Stimulated activated CD4-positive, alpha-beta T cell treated with anti-CD3 and anti-CD28 coated beads, Interleukin-4, amount 100 ng/mL, for 4 hours (primary cell): ENCODE results near the gene PUS1.
"Not testable (repeated sequence)": the region's sequence is repeated elsewhere in the genome, so short reads cannot be mapped to it uniquely, and the experiment has no call there.

Experiments used
- DNase-seq, 2 experiments: peaks; one replicate each; pipeline ENCODE4 v3.0.0-alpha.2; 2020

The PUS1 gene

GRCh38 chr12:131928711-131929580 lies at the start of gene PUS1:
Gene PUS1 (plus strand): TSS chr12:131929276. CDS start chr12:131929723, 447 bp downstream.
- peak; percentile 90 to 93 for DNase-seq

GRCh38 chr12:131882804-131883520 lies 46.1 kb upstream of the PUS1 start:
- DNase-seq = no peak

- DNase-seq = no peak
These were observed 45.6 kb upstream of the PUS1 start for GRCh38 chr12:131883521-131883900.

DNA sequence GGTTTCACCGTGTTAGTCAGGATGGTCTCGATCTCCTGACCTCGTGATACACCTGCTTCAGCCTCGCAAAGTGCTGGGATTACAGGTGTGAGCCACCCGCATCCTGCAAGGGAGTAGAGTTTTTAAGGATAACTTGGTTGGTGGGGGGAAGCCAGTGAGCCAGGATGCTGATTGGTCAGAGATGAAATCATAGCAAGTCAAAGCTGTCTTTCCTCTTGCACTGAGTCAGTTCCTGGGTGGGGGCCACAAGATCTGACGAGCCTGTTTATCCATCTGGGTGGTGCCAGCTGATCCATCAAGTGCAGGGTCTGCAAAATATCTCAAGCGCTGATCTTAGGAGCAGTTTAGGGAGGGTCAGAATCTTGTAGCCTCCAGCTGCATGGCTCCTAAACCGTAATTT lies 44.0 kb upstream of the PUS1 start:
- not testable (repeated sequence) for DNase-seq

- DNase-seq = no peak
These were observed 43.5 kb upstream of the PUS1 start for GRCh38 chr12:131885543-131886057.

GRCh38 chr12:131891722-131892121 lies 37.4 kb upstream of the PUS1 start:
- not testable (repeated sequence) for DNase-seq

GRCh38 chr12:131892711-131893604 lies 36.1 kb upstream of the PUS1 start:
- no peak for DNase-seq

DNA sequence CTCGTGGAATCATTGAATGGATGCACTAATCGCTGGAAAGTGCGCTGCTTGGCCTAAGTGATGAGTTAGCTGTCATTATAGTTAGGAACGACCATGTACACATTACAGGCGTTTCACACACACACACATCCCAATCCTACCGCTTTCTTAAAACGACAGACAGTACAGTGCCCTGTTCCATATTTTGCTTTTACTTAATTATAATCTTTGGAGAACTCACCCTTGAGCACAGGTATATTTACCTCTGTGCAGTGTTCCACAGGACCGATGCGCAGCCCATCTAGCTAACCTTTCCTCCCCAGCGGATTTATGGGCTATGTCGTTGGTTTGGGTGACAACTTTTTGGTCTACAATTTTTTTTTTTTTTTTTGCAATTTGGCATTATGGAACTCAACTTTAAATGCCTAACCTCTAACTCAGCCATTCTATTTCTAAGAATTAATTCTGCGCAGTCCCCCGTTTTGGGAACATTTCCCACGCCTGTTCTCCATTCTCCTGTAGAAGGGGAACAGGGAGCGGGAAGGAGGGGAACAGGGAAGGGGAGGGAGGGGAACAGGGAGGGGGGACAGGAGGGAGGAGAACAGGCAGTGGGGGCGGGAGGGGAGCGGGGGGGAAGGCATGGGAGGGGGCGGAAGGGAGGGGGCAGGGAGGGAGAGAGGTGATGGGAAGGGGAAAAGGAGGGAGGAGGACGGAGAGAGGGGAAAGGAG lies 35.3 kb upstream of the PUS1 start:
- DNase-seq = no peak

- DNase-seq = peak; percentile 90 to 96
These were observed 34.7 kb upstream of the PUS1 start, which contains the start of gene ULK1 for GRCh38 chr12:131894313-131894860. Gene ULK1 (plus strand): TSS chr12:131894622. CDS start chr12:131895002, 380 bp downstream.

DNA sequence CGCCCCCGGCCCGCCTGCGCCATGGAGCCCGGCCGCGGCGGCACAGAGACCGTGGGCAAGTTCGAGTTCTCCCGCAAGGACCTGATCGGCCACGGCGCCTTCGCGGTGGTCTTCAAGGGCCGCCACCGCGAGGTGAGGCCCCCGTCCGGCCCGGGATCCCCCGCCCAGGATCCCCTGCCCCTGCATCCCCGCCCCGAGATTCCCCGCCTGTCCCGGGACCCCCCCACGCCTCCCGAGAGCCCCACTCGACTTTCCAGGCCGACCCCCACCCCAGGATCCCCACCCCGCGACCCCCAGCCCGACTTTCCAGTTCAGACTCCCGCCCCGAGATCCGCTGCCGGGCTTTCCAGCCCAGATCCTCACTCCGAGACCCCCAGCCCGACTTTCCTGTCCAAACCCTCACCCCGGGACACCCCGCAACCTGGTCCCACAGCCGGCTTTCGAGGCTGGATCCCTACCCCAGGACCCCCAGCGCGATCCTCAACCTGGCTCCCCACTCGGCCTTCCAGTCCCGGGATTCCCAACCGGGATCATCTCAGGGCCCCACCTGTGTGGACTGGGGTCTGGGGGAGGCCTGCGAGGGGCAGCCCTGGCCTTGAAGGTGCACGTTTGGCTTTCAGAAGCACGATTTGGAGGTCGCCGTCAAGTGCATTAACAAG lies 34.0 kb upstream of the PUS1 start:
- DNase-seq = no peak

DNA sequence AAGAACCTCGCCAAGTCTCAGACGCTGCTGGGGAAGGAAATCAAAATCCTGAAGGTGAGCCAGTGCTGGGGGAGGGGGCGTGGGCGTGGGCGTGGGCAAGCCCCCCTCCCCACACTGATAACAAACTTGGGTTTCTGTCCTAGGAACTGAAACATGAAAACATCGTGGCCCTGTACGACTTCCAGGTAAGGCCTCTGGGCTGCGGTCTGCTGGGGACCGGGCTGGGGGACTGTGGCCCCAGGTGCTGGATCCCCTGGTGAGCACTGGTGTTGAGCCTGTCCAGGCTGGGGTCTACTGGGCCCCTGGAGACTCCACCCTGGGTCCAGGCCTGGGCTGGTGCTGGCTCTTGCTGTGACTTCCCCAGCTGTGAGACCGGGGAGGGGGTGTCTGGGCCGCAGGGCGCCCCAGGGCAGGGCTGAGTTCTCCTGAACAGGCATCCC lies 33.4 kb upstream of the PUS1 start:
- peak; percentile 14 to 28 for DNase-seq

- DNase-seq = peak; percentile 42 to 65
These were observed 32.8 kb upstream of the PUS1 start for GRCh38 chr12:131896080-131896810.

GRCh38 chr12:131896811-131897270 lies 32.2 kb upstream of the PUS1 start:
- no peak for DNase-seq

DNA sequence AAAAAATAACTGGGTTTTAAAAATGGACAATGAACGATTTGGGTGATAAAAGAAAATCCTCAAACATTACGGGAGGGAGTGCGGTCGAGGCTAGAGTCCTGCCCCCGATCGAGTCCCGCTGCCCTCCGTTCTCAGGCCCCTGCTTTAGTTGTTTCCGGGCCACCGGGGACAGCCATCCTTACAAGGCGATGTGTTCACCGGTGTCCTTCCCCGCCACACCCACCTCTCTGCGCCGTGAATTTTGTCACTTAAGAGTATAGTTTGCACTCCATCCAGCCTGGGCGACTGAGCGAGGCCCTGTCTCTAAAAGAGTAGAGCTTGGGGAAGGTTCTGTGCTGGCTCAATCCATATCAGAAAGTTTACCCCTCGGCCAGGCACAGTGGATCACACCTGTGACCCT lies 31.8 kb upstream of the PUS1 start:
- DNase-seq = no peak

DNA sequence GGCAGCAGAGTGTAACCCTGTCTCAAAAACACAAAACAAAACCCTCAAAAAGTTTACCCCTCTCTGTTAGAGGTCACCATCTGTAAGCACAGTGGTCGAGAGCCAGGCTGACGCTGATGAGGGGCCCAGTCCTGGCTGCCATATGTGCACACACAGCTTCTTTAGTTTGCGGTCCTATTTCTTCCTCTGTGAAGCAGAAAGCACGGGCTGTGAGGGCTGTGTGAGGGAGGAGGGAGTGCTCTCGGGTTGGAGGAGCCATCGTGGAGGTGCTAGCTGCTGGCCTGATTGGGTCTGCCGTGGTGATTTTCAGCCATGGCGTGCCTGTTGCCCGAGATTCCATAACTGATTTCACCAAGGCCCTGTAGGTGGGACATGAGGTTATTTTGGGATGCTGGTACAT lies 31.2 kb upstream of the PUS1 start:
- DNase-seq = no peak

DNA sequence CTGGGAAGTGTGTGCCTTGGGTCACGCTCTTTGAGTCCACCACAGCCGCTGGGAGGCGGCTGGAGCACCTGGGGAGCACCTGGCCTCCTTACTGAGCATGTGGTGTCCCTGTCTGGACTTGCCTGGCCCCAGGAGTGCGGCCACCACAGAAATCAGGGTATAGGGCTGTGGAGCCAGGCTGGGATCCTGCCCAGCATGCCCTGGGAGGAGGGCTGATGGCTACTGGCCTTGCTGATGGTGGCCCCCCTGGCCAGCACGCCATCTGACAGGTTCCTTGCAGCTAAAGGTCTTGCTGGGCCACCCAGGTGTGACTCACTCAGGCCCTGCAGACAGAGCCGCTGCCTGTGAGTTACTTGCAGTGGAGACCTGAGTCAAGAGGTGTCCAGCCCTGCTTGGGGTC lies 28.7 kb upstream of the PUS1 start:
- DNase-seq = no peak

DNA sequence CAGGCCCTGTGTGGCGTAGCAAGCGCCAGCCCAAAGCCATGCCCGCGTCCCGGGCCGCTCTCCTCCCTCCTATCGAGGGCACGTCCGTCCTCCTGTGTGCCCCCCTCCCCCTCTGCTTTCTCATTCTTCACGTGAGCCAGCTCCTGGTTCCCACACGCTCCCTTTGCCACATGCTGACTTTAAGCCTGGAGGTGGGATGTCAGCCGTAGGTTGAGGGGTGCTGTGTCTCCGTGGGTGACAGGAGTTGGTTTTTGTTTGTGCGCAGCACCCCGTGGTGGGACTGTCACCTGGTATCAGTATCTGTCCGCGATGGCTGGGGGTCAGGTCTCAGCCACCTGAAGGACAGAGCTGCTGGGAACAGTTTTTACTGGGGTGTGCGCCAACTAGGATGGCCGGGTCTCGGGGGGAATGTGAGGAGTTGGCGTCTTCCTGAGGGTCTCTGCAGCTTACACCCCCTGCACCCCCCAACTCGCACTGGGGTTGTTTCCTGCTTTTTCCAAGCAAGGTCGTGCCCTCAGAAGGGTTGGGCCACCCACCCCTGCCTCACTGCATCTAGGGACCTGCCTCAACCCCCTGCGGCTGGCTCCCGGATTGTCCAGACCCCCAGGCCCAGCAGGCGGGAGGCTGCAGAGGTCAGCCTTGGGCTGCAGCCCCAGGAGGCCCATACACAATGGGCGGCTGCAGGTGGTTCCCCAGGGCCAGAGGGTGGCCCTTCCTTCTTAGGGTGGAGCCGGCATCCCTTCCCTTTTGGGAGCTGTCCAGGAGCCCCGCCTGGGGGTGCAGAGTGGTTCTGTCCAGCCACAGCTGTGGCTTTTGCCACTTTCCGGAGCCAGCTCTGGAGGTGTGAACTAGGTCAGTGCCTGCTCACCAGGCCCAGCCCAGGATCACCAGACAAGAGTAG lies 27.4 kb upstream of the PUS1 start:
- DNase-seq = no peak

- no peak for DNase-seq
These were observed 26.5 kb upstream of the PUS1 start for GRCh38 chr12:131902332-131903241.
